Measurements from ENCODE around the gene APCDD1. TPM values are rescaled to one million over a fixed set of nuclear protein-coding genes. Genes with fewer than 3 reads are reported as not detected.

APCDD1 gene
- total RNA-seq, 1 experiment from 2014 or later = not detected

GRCh38 chr18:10474309-10474708, 19.9 kb downstream of the APCDD1 start:
- CTCF ChIA-PET = interaction anchor here (0.7 kb wide), 2 partner anchors 9 to 25 kb away, joined by 4 to 8 read pairs; no protein-coding TSS in a partner anchor

GRCh38 chr18:10475276-10475653, 20.8 kb downstream of the APCDD1 start:
- Mint-ChIP-seq H3K4me3 (ENCODE audit: low read depth, unreplicated experiment) (no peak overlapping the region), H3K27ac (ENCODE audit: unreplicated experiment) (no peak overlapping the region), H3K27me3 (ENCODE audit: unreplicated experiment) (peaks cover 74% of the 10 kb centered on the region), H3K36me3 (ENCODE audit: insufficient read depth, unreplicated experiment) (no peaks in the 10 kb centered on the region), H3K4me1 (ENCODE audit: low read depth, unreplicated experiment) (no peaks in the 10 kb centered on the region), H3K9me3 (ENCODE audit: low read depth, unreplicated experiment) (no peaks in the 10 kb centered on the region)
- no peak for TF ChIP-seq CTCF (IDR thresholded peaks at IDR 0.05; ENCODE audit: unreplicated experiment)
- intact Hi-C loops (cut with micrococcal nuclease; ENCODE audit: unreplicated experiment) = no loop called here
- no peak for DNase-seq
- CTCF ChIA-PET = no interaction called here
- BruUV-seq (replicated peaks) = no TSS peak

More at GRCh38 chr18:10474309-10474708, 19.9 kb downstream of the APCDD1 start:
- Mint-ChIP-seq H3K27me3 (ENCODE audit: unreplicated experiment) (peaks cover 80% of the 10 kb centered on the region), H3K4me1 (ENCODE audit: low read depth, unreplicated experiment) (no peaks in the 10 kb centered on the region), H3K9me3 (ENCODE audit: low read depth, unreplicated experiment) (no peaks in the 10 kb centered on the region), H3K27ac (ENCODE audit: unreplicated experiment) (no peak overlapping the region), H3K36me3 (ENCODE audit: insufficient read depth, unreplicated experiment) (no peaks in the 10 kb centered on the region), H3K4me3 (ENCODE audit: low read depth, unreplicated experiment) (no peak overlapping the region)
- TF ChIP-seq CTCF (IDR thresholded peaks at IDR 0.05; ENCODE audit: unreplicated experiment) = no peak
- BruUV-seq (replicated peaks) = no TSS peak
- intact Hi-C loops (cut with micrococcal nuclease; ENCODE audit: unreplicated experiment) = no loop called here
- DNase-seq = no peak

GRCh38 chr18:10475654-10476291, 21.3 kb downstream of the APCDD1 start:
- no peaks in the 10 kb centered on the region for H3K36me3 Mint-ChIP-seq (ENCODE audit: insufficient read depth, unreplicated experiment)
- no peak overlapping the region for H3K4me3 Mint-ChIP-seq (ENCODE audit: low read depth, unreplicated experiment)
- CTCF ChIA-PET = no interaction called here
- H3K9me3 Mint-ChIP-seq (ENCODE audit: low read depth, unreplicated experiment) = no peaks in the 10 kb centered on the region
- intact Hi-C loops (cut with micrococcal nuclease; ENCODE audit: unreplicated experiment) = no loop called here
- H3K4me1 Mint-ChIP-seq (ENCODE audit: low read depth, unreplicated experiment) = no peaks in the 10 kb centered on the region
- no peak for DNase-seq
- H3K27me3 Mint-ChIP-seq (ENCODE audit: unreplicated experiment) = peaks cover 70% of the 10 kb centered on the region
- no TSS peak for BruUV-seq (replicated peaks)
- no peak overlapping the region for H3K27ac Mint-ChIP-seq (ENCODE audit: unreplicated experiment)
- TF ChIP-seq CTCF (IDR thresholded peaks at IDR 0.05; ENCODE audit: unreplicated experiment) = no peak

GRCh38 chr18:10476338-10476791, 21.9 kb downstream of the APCDD1 start:
- no peaks in the 10 kb centered on the region for H3K4me1 Mint-ChIP-seq (ENCODE audit: low read depth, unreplicated experiment)

More at GRCh38 chr18:10476338-10476791, 21.9 kb downstream of the APCDD1 start:
- no TSS peak for BruUV-seq (replicated peaks)
- Mint-ChIP-seq H3K27me3 (ENCODE audit: unreplicated experiment) (peaks cover 74% of the 10 kb centered on the region), H3K36me3 (ENCODE audit: insufficient read depth, unreplicated experiment) (no peaks in the 10 kb centered on the region), H3K27ac (ENCODE audit: unreplicated experiment) (no peak overlapping the region), H3K4me3 (ENCODE audit: low read depth, unreplicated experiment) (no peak overlapping the region), H3K9me3 (ENCODE audit: low read depth, unreplicated experiment) (no peaks in the 10 kb centered on the region)
- no peak for TF ChIP-seq CTCF (IDR thresholded peaks at IDR 0.05; ENCODE audit: unreplicated experiment)
- CTCF ChIA-PET = no interaction called here
- no peak for DNase-seq
- intact Hi-C loops (cut with micrococcal nuclease; ENCODE audit: unreplicated experiment) = no loop called here
